Stimulated activated CD4-positive, alpha-beta T cell treated with anti-CD3 and anti-CD28 coated beads, Interleukin-2, amount 100 ng/mL, for 48 hours (primary cell): ENCODE measurements around the gene TNFAIP8L2.
A peak's percentile ranks its signal among the peaks of the same experiment; 100 is the strongest.
"Not testable (repeated sequence)": the region's sequence is repeated elsewhere in the genome, so short reads cannot be mapped to it uniquely, and the experiment has no call there.

Experiments used
- DNase-seq, 2 donors: peaks; one replicate each; pipeline ENCODE4 v3.0.0-alpha.2; 2020

TNFAIP8L2 gene

DNA sequence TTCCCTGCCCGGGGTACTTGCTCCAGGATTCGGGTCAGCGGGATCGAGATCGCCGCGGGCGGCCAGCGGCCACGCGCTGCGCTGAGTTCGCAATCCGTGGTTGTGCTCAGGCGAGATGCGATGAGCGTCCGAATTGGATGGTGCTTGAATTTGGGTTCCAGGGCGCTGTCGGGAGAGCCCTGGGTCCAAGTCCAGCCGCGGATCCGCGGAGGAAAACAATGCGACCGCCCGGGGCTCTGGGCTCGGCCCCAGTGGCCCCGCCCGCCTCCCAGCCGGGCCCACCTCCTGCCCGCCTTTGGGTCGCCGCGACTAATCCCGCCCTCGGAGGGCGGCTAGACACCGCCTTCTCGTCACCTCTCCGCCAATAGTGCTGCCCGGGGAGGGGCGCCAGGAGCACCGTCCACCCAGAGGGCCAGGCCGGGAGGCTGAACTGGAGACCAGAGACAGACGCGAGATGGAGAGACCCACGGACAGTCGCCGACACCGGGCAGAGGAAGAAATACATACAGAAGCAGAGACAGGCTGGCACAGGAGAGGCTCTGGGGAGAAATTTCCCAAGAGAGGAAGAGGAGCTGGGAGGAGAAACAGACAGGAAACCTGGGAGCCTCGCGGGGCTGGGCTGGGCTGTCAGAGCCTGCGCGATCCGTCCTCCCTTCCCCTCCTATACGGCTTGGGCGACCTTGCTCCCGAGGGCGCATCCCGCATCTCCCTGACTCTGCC is 9.9 kb upstream of the TNFAIP8L2 start, which contains the start of gene SEMA6C:
TSS of gene SEMA6C (minus strand) at position 220 of the 720 bp plus-strand sequence. CDS start 4,010 bp downstream, outside the sequence.
- peak; percentile 79 to 80 for DNase-seq

DNA sequence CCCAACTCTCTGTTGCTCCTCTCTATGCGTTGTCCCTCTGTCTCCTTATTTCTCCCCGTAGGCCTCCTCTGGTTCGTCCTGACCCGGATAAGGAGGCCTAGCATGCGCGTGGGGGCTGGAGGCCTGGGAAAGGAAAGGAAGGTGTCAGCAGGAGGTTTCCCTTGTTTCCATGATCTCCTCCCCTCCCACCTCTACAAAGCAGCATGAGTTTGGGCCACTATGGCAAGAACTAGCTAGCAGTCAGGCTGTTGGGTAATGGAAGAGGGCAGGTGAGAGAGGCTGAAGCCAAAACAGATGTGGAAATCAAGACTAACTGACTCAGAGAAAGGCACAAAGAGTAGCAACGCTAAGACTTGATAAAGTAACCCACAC is 9.3 kb upstream of the TNFAIP8L2 start:
- no peak for DNase-seq

GRCh38 chr1:151147665-151148064 is 8.8 kb upstream of the TNFAIP8L2 start:
- DNase-seq = no peak

DNA sequence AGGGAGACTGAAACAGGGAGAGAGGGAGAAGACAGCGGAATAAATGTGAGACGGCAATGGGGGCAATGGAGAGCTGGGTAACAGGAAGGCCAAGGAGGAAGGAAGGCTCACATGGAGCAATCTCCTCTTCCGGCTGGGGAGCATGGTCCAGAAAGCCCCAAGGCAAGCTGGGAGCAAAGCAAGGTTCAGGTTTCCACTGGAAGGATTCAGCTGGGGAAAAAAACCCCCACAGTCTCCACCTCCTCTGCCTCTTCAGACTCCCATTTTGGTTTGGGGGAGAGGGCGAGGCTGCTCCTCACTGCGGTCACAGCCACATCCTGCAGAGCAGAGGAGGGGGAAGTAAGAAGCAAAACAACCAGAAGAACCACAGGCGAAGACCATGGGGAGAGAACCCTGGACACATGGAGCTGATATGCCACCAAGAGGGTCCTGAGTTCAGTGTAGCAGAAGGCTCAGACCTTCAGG is 650 bp downstream of the TNFAIP8L2 start:
- peak in 1 of 2 donors; percentile 37 for DNase-seq

DNA sequence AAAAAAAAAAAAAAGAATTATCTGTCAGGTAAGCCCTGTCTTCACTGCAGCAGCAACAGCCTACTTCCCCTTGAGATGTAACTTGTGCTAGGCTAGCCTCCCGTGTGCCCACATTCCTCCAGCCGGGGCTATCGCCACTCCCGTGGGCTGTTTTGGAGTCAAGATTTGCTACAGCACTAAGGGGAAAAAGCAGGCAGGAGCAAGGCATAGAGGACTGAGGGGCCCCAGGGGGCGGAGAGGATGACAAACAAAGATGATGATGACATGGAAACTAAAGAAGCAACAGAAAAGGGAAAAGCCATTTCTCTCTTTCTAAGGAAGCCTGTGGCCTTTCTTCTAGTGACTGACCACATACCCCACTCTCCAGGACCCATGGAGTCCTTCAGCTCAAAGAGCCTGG is 1.9 kb downstream of the TNFAIP8L2 start:
- DNase-seq = peak in 1 of 2 donors; percentile 44

- peak in 1 of 2 donors; percentile 19 for DNase-seq
These were observed 2.4 kb downstream of the TNFAIP8L2 start for GRCh38 chr1:151158751-151159251.

GRCh38 chr1:151159373-151159772 is 2.9 kb downstream of the TNFAIP8L2 start:
- no peak for DNase-seq

GRCh38 chr1:151164732-151165280 is 8.4 kb downstream of the TNFAIP8L2 start:
- DNase-seq = no peak

DNA sequence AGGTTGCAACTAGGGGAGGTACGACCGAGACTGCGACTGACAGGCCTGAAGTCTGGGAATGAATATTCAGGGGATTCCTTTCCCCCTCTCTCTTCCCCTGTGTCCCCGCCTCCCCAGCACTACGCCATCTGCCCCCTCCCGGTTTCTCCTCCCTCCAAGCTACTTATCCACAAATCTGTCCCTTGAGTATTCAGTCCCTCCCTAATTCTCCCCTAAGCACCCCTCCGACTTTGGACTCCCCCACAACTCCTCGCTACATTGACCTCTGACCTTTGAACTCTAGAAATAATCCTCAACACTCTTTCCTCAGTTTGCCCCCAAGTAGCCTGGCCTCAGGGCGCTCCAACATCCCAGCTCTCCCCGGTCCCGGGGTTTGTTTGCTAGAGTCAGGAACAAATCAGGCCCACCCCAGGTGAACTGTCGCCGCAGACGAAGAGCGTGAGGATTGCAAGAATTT is 8.9 kb downstream of the TNFAIP8L2 start:
- no peak for DNase-seq

- peak; percentile 93 to 94 for DNase-seq
These were observed 9.5 kb downstream of the TNFAIP8L2 start, which contains the start of the genes LYSMD1 and SCNM1 for GRCh38 chr1:151165738-151166504. TSS of gene LYSMD1 (minus strand) at chr1:151165902. CDS start at chr1:151165258, 644 bp downstream. TSS of gene SCNM1 (plus strand) at chr1:151166144. CDS start at chr1:151166153, 9 bp downstream.

- no peak for DNase-seq
These were observed 10.1 kb downstream of the TNFAIP8L2 start for GRCh38 chr1:151166505-151166956.

GRCh38 chr1:151167116-151167515 is 10.7 kb downstream of the TNFAIP8L2 start:
- no peak for DNase-seq

DNA sequence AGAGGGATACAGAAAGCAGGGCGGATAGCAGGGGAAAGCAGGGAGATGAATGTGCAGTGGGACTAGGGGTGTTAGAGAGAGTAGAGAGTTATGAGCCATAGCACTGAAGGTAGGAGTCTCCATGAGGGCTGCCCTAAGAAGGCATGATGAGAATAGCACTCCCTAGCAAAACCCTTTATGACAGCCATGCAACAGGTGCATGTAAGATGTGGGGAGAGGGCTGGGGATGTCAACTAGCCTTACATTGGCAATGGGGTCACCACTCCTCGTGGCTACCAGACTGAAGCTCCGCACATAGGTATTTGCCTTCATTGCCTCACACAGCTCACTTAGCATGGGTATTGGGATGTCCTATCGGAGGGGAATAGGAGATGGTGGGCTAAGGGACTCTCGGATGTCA is 14.7 kb downstream of the TNFAIP8L2 start:
- DNase-seq = no peak

DNA sequence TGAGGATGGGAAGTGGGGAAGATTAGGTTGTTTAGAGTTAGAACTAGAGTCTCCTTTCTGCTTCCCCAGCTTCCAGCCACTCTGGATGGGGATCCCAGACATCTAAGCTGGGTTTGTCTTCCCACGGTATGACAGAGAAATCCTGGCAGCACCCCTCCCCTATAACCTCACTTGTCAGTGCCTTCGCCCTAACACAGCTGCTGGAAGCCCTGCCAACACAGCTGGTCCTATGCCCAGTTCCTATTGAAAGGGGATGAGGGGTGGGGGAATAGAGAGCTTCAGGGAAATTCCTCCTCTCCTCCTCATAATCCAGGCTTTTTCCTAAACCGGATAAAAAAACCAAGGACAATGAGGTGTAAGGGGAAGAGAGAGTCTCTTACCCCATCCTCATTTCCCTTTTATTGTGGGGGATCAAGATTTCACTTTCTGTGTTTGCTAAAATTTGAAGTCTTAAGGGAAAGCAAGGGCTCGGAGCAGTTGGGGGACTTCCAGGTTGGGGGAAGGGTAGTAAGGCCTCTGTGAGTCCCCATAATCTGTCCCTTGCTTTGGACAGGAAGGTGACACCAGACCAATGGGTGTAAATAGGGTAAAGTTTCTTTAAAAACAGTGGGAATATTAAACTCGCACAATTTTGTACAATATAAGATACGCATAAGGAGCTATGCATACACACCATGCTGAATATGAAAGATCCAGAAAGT is 18.7 kb downstream of the TNFAIP8L2 start:
- no peak for DNase-seq

- no peak for DNase-seq
These were observed 19.4 kb downstream of the TNFAIP8L2 start, which contains the start of gene TMOD4 for GRCh38 chr1:151175863-151176262. TSS of gene TMOD4 (minus strand) at chr1:151175981. CDS start at chr1:151174875, 1,106 bp downstream.

DNA sequence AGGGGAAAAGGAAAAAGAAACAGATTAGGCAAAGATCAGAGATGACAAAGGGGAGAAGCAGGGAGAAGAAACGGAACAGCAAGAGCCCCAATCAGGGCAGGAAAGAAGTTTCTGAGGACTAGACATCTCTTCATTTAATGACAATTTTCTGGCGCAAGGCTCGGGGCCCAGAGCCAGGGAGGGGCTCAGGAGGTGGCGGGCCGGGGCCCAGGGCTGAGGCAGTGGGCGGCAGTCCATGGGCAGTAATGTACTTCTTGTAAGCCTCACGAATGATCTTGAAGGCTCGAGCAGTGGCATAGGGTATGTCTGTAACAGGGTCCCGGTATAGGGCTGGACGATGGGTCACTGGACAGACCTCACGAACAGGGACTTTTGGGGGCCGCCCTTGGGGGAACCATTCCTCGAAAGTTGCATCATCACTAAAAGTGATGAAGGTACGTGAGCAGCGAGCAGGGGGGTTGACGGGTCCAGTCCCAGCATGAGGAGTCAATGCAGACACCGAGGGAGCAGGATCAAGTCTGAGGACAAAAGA is 20.1 kb downstream of the TNFAIP8L2 start:
- no peak for DNase-seq

DNA sequence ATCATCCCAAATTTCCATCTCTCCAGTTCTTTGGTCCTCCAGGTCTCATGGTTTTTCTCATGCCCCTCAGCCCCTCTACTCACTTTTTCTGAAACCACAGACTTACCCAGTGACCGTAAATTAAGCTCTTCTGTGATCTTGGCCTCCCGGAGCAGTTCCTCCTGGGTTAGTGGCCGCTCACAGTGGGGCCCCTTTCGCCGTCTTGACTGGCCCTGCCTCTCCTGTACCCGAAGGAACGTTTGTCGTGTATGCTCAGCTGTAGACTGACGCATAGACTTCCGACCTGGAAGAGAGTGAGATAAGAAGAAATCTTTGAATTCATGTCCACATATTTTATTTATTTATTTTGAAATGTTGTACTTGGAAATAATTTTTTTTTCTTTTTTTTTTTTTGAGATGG is 27.8 kb downstream of the TNFAIP8L2 start:
- DNase-seq = no peak

DNA sequence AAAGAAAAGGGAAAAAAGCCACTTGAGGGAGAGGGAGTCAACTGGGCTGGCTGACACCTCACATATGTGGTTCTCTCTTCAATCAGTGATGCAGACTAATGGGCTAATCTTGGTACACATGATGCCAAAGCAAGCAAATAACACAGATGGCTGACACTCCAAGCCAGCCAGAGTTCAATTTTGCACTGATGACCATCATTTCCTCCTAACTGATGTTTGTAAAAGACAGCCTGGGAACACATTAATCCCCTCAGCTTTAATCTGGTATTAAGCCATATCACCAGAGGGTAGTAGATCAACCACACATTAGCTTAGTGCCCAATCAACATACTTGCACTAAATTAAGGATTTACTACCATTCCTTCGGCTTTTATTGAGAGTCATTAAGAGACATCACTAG is 30.8 kb downstream of the TNFAIP8L2 start:
- no peak for DNase-seq

GRCh38 chr1:151188667-151189066 is 32.2 kb downstream of the TNFAIP8L2 start:
- not testable (repeated sequence) for DNase-seq

DNA sequence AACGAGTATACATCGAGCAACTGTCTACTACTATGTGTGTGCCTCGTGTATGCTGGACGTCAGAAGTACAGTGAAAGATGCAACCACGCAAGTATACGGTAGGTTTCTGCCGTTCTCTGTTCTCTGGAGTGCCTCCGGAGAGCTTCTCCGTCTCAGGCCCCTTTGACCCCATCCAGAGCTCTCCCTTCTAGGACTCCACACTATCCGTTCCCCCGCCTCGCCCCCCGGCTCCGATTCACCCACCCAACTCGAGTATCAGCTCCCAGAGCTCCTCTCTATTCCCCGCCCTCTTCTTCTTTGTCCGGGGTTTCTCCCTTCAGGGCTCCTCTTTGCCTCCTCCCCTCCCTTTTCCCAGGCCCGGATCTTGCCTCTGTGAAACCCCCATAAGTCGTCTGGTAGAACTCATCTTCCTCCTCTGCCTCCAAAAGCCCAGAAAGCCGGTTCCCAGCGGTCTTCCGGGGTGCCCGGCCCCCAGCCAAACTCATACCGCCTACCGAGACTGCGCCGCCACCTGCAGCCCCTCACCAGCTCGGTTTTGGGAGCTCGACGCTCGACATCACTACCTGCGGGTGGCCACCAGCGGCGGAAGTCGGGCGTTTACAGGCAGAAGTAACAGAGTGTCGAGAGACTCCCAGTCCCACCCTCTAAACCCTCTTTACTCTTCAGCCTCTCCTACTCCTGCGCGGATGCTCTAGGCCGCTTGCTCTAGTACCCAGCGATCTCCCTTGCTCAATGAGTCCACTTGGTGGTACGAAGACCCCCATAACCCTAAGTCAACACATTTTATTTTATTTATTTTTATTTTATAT is 33.4 kb downstream of the TNFAIP8L2 start, which contains the start of gene VPS72:
TSS of gene VPS72 (minus strand) at position 561 of the 809 bp plus-strand sequence. CDS start at position 485, 76 bp downstream.
- peak; percentile 74 to 77 for DNase-seq

DNA sequence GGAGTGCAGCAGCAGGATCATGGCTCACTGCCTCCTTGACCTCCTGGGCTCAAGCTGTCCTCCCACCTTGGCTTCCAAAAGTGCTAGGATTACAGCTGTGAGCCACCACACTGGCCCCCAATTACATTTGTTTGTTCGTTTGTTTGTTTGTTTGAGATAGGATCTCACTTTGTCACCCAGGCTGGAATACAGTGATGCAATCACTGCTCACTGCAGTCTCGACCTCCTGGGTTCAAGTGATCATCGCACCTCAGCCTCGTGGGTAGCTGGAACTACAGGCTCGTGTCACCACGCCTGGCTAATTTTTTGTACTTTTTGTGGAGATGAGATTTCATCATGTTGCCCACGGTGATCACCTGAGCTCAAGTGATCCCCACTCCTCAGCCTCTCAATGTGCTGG is 35.6 kb downstream of the TNFAIP8L2 start:
- DNase-seq = no peak
